Keratinocyte (primary cell): ENCODE results near the gene PPP2R5C. TPM values are rescaled to one million over a fixed set of nuclear protein-coding genes. Genes with fewer than 3 reads are reported as not detected.

Experiments used
- DNase-seq: peaks from one replicate; pipeline ENCODE4 v3.0.0-alpha.2; 2011; ENCODE audit warnings: low read depth, missing footprints, low spot score
- FAIRE-seq: peaks from 2 replicates; lab custom pipeline; 2011; peaks lifted over from hg19 to GRCh38; lab: Jason Lieb, UNC
- H2AFZ ChIP-seq: 2 replicates; pipeline ENCODE4 v1.6.0; 2012; ENCODE audit warnings: low read length, control low read depth, inconsistent platforms; ENCODE audit not compliant: control insufficient read depth
- H3K27ac ChIP-seq: 2 replicates; pipeline ENCODE4 v1.5.1; 2011; ENCODE audit warnings: low read length; ENCODE audit not compliant: control insufficient read depth, insufficient read depth
- H3K27me3 ChIP-seq: 3 replicates; pipeline ENCODE4 v1.6.0; 2011; ENCODE audit warnings: low read length; ENCODE audit not compliant: control insufficient read depth, insufficient read depth; ENCODE audit errors: extremely low read depth
- H3K36me3 ChIP-seq, 2 experiments: 2 replicates in 1 of 2; 3 replicates in 1 of 2; pipeline ENCODE4 v1.5.1; 2011; ENCODE audit warnings: low read length in 2 of 2, mild to moderate bottlenecking in 1 of 2; ENCODE audit not compliant: control insufficient read depth in 2 of 2, insufficient read depth in 2 of 2; ENCODE audit errors: extremely low read depth in 1 of 2
- H3K4me1 ChIP-seq: 3 replicates; pipeline ENCODE4 v1.5.1; 2011; ENCODE audit warnings: low read length; ENCODE audit not compliant: control insufficient read depth, insufficient read depth; ENCODE audit errors: extremely low read depth
- H3K4me2 ChIP-seq: 3 replicates; pipeline ENCODE4 v1.6.0; 2011; ENCODE audit warnings: low read depth, low read length; ENCODE audit not compliant: control insufficient read depth, insufficient read depth; ENCODE audit errors: extremely low read depth
- H3K4me3 ChIP-seq, 3 experiments: fragments of 200-600 bp in 1 of 3; sonication (generic) in 1 of 3; 2 replicates in 2 of 3; 3 replicates in 1 of 3; pipeline ENCODE4 v1.5.1; 2011 to 2016; ENCODE audit warnings: low read length in 3 of 3, mild to moderate bottlenecking in 3 of 3, control low read depth in 2 of 3, inconsistent platforms in 1 of 3, low read depth in 1 of 3, mixed read lengths in 1 of 3, mixed run types in 1 of 3, moderate library complexity in 1 of 3; ENCODE audit not compliant: control insufficient read depth in 2 of 3, insufficient read depth in 2 of 3; ENCODE audit errors: extremely low read depth in 1 of 3
- H3K79me2 ChIP-seq: 2 replicates; pipeline ENCODE4 v1.6.0; 2012; ENCODE audit warnings: low read length; ENCODE audit not compliant: control insufficient read depth, insufficient read depth
- H3K9ac ChIP-seq: 3 replicates; pipeline ENCODE4 v1.6.0; 2011; ENCODE audit warnings: low read length; ENCODE audit not compliant: control insufficient read depth, insufficient read depth; ENCODE audit errors: extremely low read depth
- H3K9me1 ChIP-seq: 3 replicates; pipeline ENCODE4 v1.6.0; 2011; ENCODE audit warnings: low read length; ENCODE audit not compliant: control insufficient read depth, insufficient read depth; ENCODE audit errors: extremely low read depth
- H3K9me3 ChIP-seq: 2 replicates; pipeline ENCODE4 v1.5.1; 2012; ENCODE audit warnings: low read depth, low read length; ENCODE audit not compliant: control insufficient read depth
- H4K20me1 ChIP-seq: 3 replicates; pipeline ENCODE4 v1.6.0; 2011; ENCODE audit warnings: low read length; ENCODE audit not compliant: control insufficient read depth, insufficient read depth; ENCODE audit errors: extremely low read depth
- CTCF ChIP-seq, 3 experiments: IDR thresholded peaks in 1 of 3; conservative IDR thresholded peaks in 1 of 3; optimal IDR thresholded peaks in 1 of 3; 2 replicates in 2 of 3; 3 replicates in 1 of 3; pipeline versions ENCODE3 to v1.5.1; 2011; ENCODE audit warnings: low read length in 3 of 3, mild to moderate bottlenecking in 3 of 3, moderate library complexity in 2 of 3, control low read depth in 1 of 3, inconsistent platforms in 1 of 3; ENCODE audit not compliant: insufficient read depth in 2 of 3; ENCODE audit errors: extremely low read depth in 1 of 3
- EZH2 ChIP-seq: IDR thresholded peaks from one replicate; pipeline ENCODE4 v1.6.1; 2012; ENCODE audit warnings: inconsistent platforms, mild to moderate bottlenecking, low read length, moderate library complexity
- dilution Hi-C: fragments of 300-500 bp; cut with MboI; formaldehyde crosslinking; loops from one replicate; pipeline ENCODE4 v1.7.0; 2020; ENCODE audit warnings: low sequenced_read_pairs; ENCODE audit not compliant: extremely low pct_ligation_motif_present
- polyA plus RNA-seq, 5 experiments: library from polyadenylated mRNA; depleted of rRNA in 3 of 5; stranded (reverse) in 3 of 5; stranded (forward) in 1 of 5; unstranded in 1 of 5; fragments of >200 nt; gene quantifications; 1 replicate in 1 of 5; 2 replicates in 3 of 5; 3 replicates in 1 of 5; pipeline versions ENCODE4 v1.2.1 to v1.2.3, GENCODE V29; 2011 to 2012; ENCODE audit warnings: missing spikeins in 2 of 5, low read depth in 1 of 5, low replicate concordance in 1 of 5

PPP2R5C gene
- polyA plus RNA-seq, 1 donor (not counting 4 experiments of a cell fraction or from before 2014, with no cell fraction given), result 105 TPM

GRCh38 chr14:101922866-101923265, 161.4 kb downstream of the PPP2R5C start:
- DNase-seq (no peak), FAIRE-seq (no peak)
- no peak overlapping the region for H3K9ac ChIP-seq
- TF ChIP-seq EZH2 (no peak), CTCF (optimal IDR thresholded peaks at IDR 0.05 in 1 of 3, IDR thresholded peaks at IDR 0.05 in 1 of 3, conservative IDR thresholded peaks at IDR 0.05 in 1 of 3; ENCODE audit: extremely low read depth in 1 of 3, insufficient read depth in 2 of 3, low read length in 3 of 3) (no peak)
- no peak overlapping the region for H3K27ac ChIP-seq
- no peaks in the 10 kb centered on the region for H3K27me3 ChIP-seq
- no peaks in the 10 kb centered on the region for H3K4me1 ChIP-seq
- no peak overlapping the region for H3K4me3 ChIP-seq
- H4K20me1 ChIP-seq, result no peaks in the 10 kb centered on the region
- dilution Hi-C loops, result no loop called here
- H3K36me3 ChIP-seq, result peaks cover 0 to 3% of the 10 kb centered on the region in 2 experiments
- no peaks in the 10 kb centered on the region for H3K9me1 ChIP-seq
- no peaks in the 10 kb centered on the region for H3K79me2 ChIP-seq
- no peak overlapping the region for H2AFZ ChIP-seq
- no peaks in the 10 kb centered on the region for H3K9me3 ChIP-seq
- H3K4me2 ChIP-seq, result no peak overlapping the region

GRCh38 chr14:101925152-101925551, 163.6 kb downstream of the PPP2R5C start:
- no peak overlapping the region for H3K4me3 ChIP-seq
- H4K20me1 ChIP-seq, result no peaks in the 10 kb centered on the region
- DNase-seq (no peak), FAIRE-seq (no peak)
- H3K4me2 ChIP-seq, result no peak overlapping the region
- TF ChIP-seq CTCF (optimal IDR thresholded peaks at IDR 0.05 in 1 of 3, IDR thresholded peaks at IDR 0.05 in 1 of 3, conservative IDR thresholded peaks at IDR 0.05 in 1 of 3; ENCODE audit: extremely low read depth in 1 of 3, insufficient read depth in 2 of 3, low read length in 3 of 3) (no peak), EZH2 (no peak)
- H3K27ac ChIP-seq, result no peak overlapping the region
- no peaks in the 10 kb centered on the region for H3K9me1 ChIP-seq
- no peaks in the 10 kb centered on the region for H3K4me1 ChIP-seq
- no peak overlapping the region for H2AFZ ChIP-seq
- no peak overlapping the region for H3K9ac ChIP-seq
- no peaks in the 10 kb centered on the region for H3K27me3 ChIP-seq
- H3K36me3 ChIP-seq, result peaks cover 0 to 9% of the 10 kb centered on the region in 2 experiments
- no peaks in the 10 kb centered on the region for H3K9me3 ChIP-seq
- dilution Hi-C loops, result no loop called here
- no peaks in the 10 kb centered on the region for H3K79me2 ChIP-seq
